OCI-LY3 (cell line): Measurements from ENCODE around the gene VWA7.

Experiments
- H2AFZ ChIP-seq: fragments of 200-600, 300-600 bp; shearing (Covaris generic); 2 replicates; pipeline ENCODE4 v1.6.0; 2014; ENCODE audit warnings: antibody characterized with exemption, low read depth, low read length
- H3K27ac ChIP-seq: fragments of 200-600, 300-600 bp; sonication (generic); 2 replicates; pipeline ENCODE4 v1.5.1; 2014; ENCODE audit warnings: mild to moderate bottlenecking, low read length, moderate library complexity, mixed read lengths
- H3K27me3 ChIP-seq: fragments of 200-600, 300-600 bp; sonication (generic); 2 replicates; pipeline ENCODE4 v1.6.1; 2014; ENCODE audit warnings: low read depth, low read length, mixed read lengths
- H3K36me3 ChIP-seq: fragments of 200-600, 300-600 bp; sonication (generic); replicated peaks from 2 replicates; pipeline ENCODE3; 2014; ENCODE audit warnings: low read depth, low read length, mixed read lengths
- H3K4me1 ChIP-seq: fragments of 300-600, 200-600 bp; sonication (generic); 2 replicates; pipeline ENCODE4 v1.6.1; 2014; ENCODE audit warnings: low read length, mixed read lengths
- H3K4me2 ChIP-seq: fragments of 200-600, 300-600 bp; sonication (generic); 2 replicates; pipeline ENCODE4 v1.6.1; 2014; ENCODE audit warnings: low read length, mixed read lengths
- H3K4me3 ChIP-seq: fragments of 300-600, 200-600 bp; sonication (generic); 2 replicates; pipeline ENCODE4 v1.5.1; 2014; ENCODE audit warnings: antibody characterized with exemption, mild to moderate bottlenecking, low read length, moderate library complexity
- H3K79me2 ChIP-seq: fragments of 300-600, 200-600 bp; shearing (Covaris generic); 2 replicates; pipeline ENCODE4 v1.6.1; 2014; ENCODE audit warnings: mild to moderate bottlenecking, low read length, mixed read lengths
- H3K9ac ChIP-seq: fragments of 300-600, 200-600 bp; shearing (Covaris generic); 2 replicates; pipeline ENCODE4 v1.6.0; 2014; ENCODE audit warnings: mild to moderate bottlenecking, low read length, moderate library complexity
- H3K9me3 ChIP-seq: fragments of 200-600, 300-600 bp; shearing (Covaris generic); 2 replicates; pipeline ENCODE4 v1.6.1; 2014; ENCODE audit warnings: low read length, mixed read lengths; ENCODE audit not compliant: insufficient read depth
- H4K20me1 ChIP-seq: fragments of 200-600, 300-600 bp; sonication (generic); 2 replicates; pipeline ENCODE4 v1.6.1; 2016; ENCODE audit warnings: low read length, mixed read lengths; ENCODE audit not compliant: insufficient read depth
- CTCF ChIP-seq: fragments of 200-600, 300-600 bp; sonication (generic); IDR thresholded peaks from 2 replicates; pipeline ENCODE4 v1.5.1; 2014; ENCODE audit warnings: antibody characterized with exemption, low read length, low read depth
- EZH2phosphoT487 ChIP-seq: fragments of 200-600 bp; shearing (Covaris generic); IDR thresholded peaks from 2 replicates; pipeline ENCODE4 v1.6.1; 2018; ENCODE audit warnings: antibody characterized with exemption, mixed run types, low read depth

Gene VWA7

DNA sequence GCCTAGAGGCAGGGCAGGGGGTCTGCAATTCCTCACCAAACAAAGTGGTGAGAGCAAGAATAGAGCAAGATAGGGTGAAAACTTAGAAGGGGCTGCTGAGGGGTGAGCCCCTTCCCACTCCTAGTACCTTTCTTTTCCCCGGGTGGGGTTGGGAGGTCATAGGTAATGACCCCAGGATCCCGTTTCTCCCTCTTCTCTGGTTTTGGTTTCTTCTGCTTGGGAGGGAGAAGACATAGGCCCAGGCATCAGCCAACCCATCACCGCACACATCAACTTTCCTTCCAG is 14.9 kb upstream of the VWA7 start:
- no peaks in the 10 kb centered on the region for H3K9me3 ChIP-seq
- peaks cover 5% of the 10 kb centered on the region for H3K36me3 ChIP-seq
- H3K79me2 ChIP-seq, result peaks cover 34% of the 10 kb centered on the region
- no peak overlapping the region for H3K27ac ChIP-seq
- H2AFZ ChIP-seq, result no peak overlapping the region
- peaks cover 25% of the 10 kb centered on the region for H3K4me1 ChIP-seq
- no peak overlapping the region for H3K4me2 ChIP-seq
- H3K9ac ChIP-seq, result no peak overlapping the region
- H3K27me3 ChIP-seq, result no peaks in the 10 kb centered on the region
- TF ChIP-seq EZH2phosphoT487, result no peak
- H4K20me1 ChIP-seq, result no peaks in the 10 kb centered on the region
- H3K4me3 ChIP-seq, result no peak overlapping the region

- H3K27me3 ChIP-seq, result no peaks in the 10 kb centered on the region
- H2AFZ ChIP-seq, result no peak overlapping the region
- peak; percentile 40 for TF ChIP-seq CTCF
- TF ChIP-seq EZH2phosphoT487, result no peak
- H3K27ac ChIP-seq, result no peak overlapping the region
- no peaks in the 10 kb centered on the region for H3K9me3 ChIP-seq
- peaks cover 5% of the 10 kb centered on the region for H3K36me3 ChIP-seq
- H3K79me2 ChIP-seq, result peaks cover 34% of the 10 kb centered on the region
- peaks cover 25% of the 10 kb centered on the region for H3K4me1 ChIP-seq
- H3K4me3 ChIP-seq, result no peak overlapping the region
- H3K9ac ChIP-seq, result no peak overlapping the region
- H4K20me1 ChIP-seq, result no peaks in the 10 kb centered on the region
- no peak overlapping the region for H3K4me2 ChIP-seq
These were observed 14.4 kb upstream of the VWA7 start for GRCh38 chr6:31791324-31792089.

DNA sequence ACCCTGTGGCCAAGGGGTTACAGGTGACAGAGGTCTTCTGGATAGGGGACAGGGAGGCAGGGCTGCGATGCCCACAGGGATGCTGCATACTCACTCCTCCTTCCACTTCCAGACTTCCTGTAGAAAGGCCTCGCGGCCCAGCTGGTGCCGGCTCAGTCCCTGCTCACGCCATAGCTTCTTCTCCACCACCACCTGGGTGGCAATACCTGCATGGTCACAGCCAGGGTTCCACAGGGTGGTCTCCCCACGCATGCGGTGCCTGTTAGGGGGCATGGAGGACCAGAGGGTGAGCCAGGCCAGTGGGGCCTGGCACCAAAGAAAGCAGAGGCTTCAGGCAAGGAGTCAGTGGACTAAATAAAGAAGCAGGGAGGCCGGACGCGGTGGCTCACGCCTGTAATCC is 8.3 kb upstream of the VWA7 start:
- Histone ChIP-seq H3K4me1 (peaks cover 15% of the 10 kb centered on the region), H3K4me3 (no peak overlapping the region), H3K36me3 (peaks cover 23% of the 10 kb centered on the region), H3K27me3 (no peaks in the 10 kb centered on the region), H2AFZ (no peak overlapping the region), H3K27ac (no peak overlapping the region), H3K79me2 (no peaks in the 10 kb centered on the region; the same call in 1 of the 2 replicates), H3K9ac (no peak overlapping the region), H3K9me3 (no peaks in the 10 kb centered on the region), H4K20me1 (no peaks in the 10 kb centered on the region), H3K4me2 (no peak overlapping the region)
- no peak for TF ChIP-seq CTCF
- TF ChIP-seq EZH2phosphoT487, result no peak

- H3K27ac ChIP-seq, result no peak overlapping the region
- TF ChIP-seq EZH2phosphoT487, result no peak
- no peak for TF ChIP-seq CTCF
- no peak overlapping the region for H2AFZ ChIP-seq
- H3K79me2 ChIP-seq, result no peaks in the 10 kb centered on the region; the same call in 1 of the 2 replicates
- peaks cover 6% of the 10 kb centered on the region for H3K4me1 ChIP-seq
- no peak overlapping the region for H3K4me2 ChIP-seq
- H3K9ac ChIP-seq, result no peak overlapping the region
- no peaks in the 10 kb centered on the region for H3K27me3 ChIP-seq
- H4K20me1 ChIP-seq, result no peaks in the 10 kb centered on the region
- no peak overlapping the region for H3K4me3 ChIP-seq
- no peaks in the 10 kb centered on the region for H3K9me3 ChIP-seq
- H3K36me3 ChIP-seq, result peaks cover 22% of the 10 kb centered on the region
These were observed 7.2 kb upstream of the VWA7 start for GRCh38 chr6:31784098-31784925.
